Measurements from ENCODE around the gene RCBTB2. TPM values are rescaled to one million over a fixed set of nuclear protein-coding genes. Genes with fewer than 3 reads are reported as not detected.

RCBTB2 gene
- total and polyA plus RNA-seq, 9 of the 15 experiments (the other 6 are each of a cell fraction or from before 2014, with no cell fraction given) = 0.91 to 3.3 (median 1.5) TPM

GRCh38 chr13:48575031-48575430 lies 42.2 kb upstream of the RCBTB2 start (continued):
- no peak for TF ChIP-seq SNRNP70 (optimal IDR thresholded peaks at IDR 0.05; ENCODE audit: low read depth, low read length)

- no peaks in the 10 kb centered on the region for H3K9me3 ChIP-seq (replicated peaks; ENCODE audit: control insufficient read depth, insufficient read depth, low read depth, low read length)
- no peak overlapping the region for H3K4me3 ChIP-seq
- CTCF ChIA-PET (ENCODE audit: low intra/inter-chr PET ratio) = no interaction called here
- ATAC-seq = no peak
- no TSS peak for BruUV-seq (replicated peaks)
- in situ Hi-C loops (cut with MboI) = loop anchor here (10.0 kb wide), 1 partner anchor 449 kb away; no protein-coding TSS in a partner anchor
- no peaks in the 10 kb centered on the region; a peak in 1 of 5 replicates for H3K4me1 ChIP-seq (replicated peaks in 1 of 2; ENCODE audit: control insufficient read depth in 2 of 2, insufficient read depth in 2 of 2, low read length in 2 of 2)
- no peak overlapping the region for H3K9ac ChIP-seq (ENCODE audit: insufficient read depth in 1 of 2, low read depth in 2 of 2, low read length in 2 of 2)
- H3K27me3 ChIP-seq (ENCODE audit: control insufficient read depth in 2 of 2, insufficient read depth in 2 of 2, low read length in 2 of 2) = no peaks in the 10 kb centered on the region
- no peaks in the 10 kb centered on the region for H3K9me1 ChIP-seq (ENCODE audit: control insufficient read depth, insufficient read depth, low read length)
- no peak overlapping the region for H2AFZ ChIP-seq (ENCODE audit: low read depth, low read length)
- intact Hi-C loops (cut with micrococcal nuclease) = no loop called here
- FAIRE-seq = no peak
- no peak overlapping the region for H3K27ac ChIP-seq (ENCODE audit: extremely low read depth, low read depth, low read length)
- H3K36me3 ChIP-seq (ENCODE audit: control insufficient read depth, insufficient read depth, low read length) = no peaks in the 10 kb centered on the region
- no peaks in the 10 kb centered on the region for H4K20me1 ChIP-seq (replicated peaks; ENCODE audit: control insufficient read depth, insufficient read depth, low read length)
- POLR2A ChIA-PET = no interaction called here
- no peak for DNase-seq (ENCODE audit: extremely low read depth in 1 of 4, low spot score in 3 of 4)
- no peak overlapping the region for H3K4me2 ChIP-seq (ENCODE audit: insufficient read depth, low read length)
- WGBS (ENCODE audit: insufficient coverage, low coverage, missing lambda C conversion rate) = 68% methylated on average over 5 of the region's 5 CpGs
- TF ChIP-seq MEF2D (tag; conservative IDR thresholded peaks at IDR 0.05; ENCODE audit: low read depth) (no peak), FUS (optimal IDR thresholded peaks at IDR 0.05; ENCODE audit: low read depth, low read length) (no peak), CBX1 (IDR thresholded peaks at IDR 0.05; ENCODE audit: low read depth) (no peak)
- no peaks in the 10 kb centered on the region for H3K79me2 ChIP-seq (ENCODE audit: control insufficient read depth, insufficient read depth, low read length)
Observed at GRCh38 chr13:48574041-48574796, 41.3 kb upstream of the RCBTB2 start.
